ENCODE measurements around the gene INO80B. TPM values are rescaled to one million over a fixed set of nuclear protein-coding genes. Genes with fewer than 3 reads are reported as not detected.

Gene INO80B
- polyA plus RNA-seq, 1 of the 3 experiments (the other 2 are of a cell fraction), result 41.7 TPM

- H3K9me2 ChIP-seq, result no peaks in the 10 kb centered on the region
- no peak overlapping the region for H3K27ac ChIP-seq (ENCODE audit: low read depth in 2 of 2, low read length in 1 of 2)
- H3F3A ChIP-seq (replicated peaks; ENCODE audit: insufficient read depth), result peaks cover 4% of the 10 kb centered on the region
- H3K4me1 ChIP-seq (ENCODE audit: control insufficient read depth in 1 of 2, insufficient read depth in 2 of 2, low read depth in 1 of 2, low read length in 1 of 2), result peaks cover 0 to 9% of the 10 kb centered on the region in 2 experiments; a peak in 1 of 4 replicates
- H4K20me1 ChIP-seq (ENCODE audit: insufficient read depth), result no peaks in the 10 kb centered on the region
- no peaks in the 10 kb centered on the region for H3K79me2 ChIP-seq (ENCODE audit: insufficient read depth)
- WGBS (ENCODE audit: low lambda C conversion rate), result 76% methylated on average over 3 of the region's 3 CpGs
- H2AFZ ChIP-seq (ENCODE audit: low read depth), result no peak overlapping the region
- H3K9me3 ChIP-seq, result no peaks in the 10 kb centered on the region
- peaks cover 13 to 57% of the 10 kb centered on the region in 2 experiments for H3K36me3 ChIP-seq (replicated peaks in 1 of 2; ENCODE audit: control insufficient read depth in 1 of 2, insufficient read depth in 2 of 2, low read length in 1 of 2)
- no peak for DNase-seq
- TF ChIP-seq EZH2phosphoT487 (IDR thresholded peaks at IDR 0.05; ENCODE audit: borderline replicate concordance, low read depth), result no peak
- TF ChIP-seq ELF1 (IDR thresholded peaks at IDR 0.05), result no peak
- no peak for TF ChIP-seq USF2 (IDR thresholded peaks at IDR 0.05; ENCODE audit: borderline replicate concordance, low read depth, low read length)
- TF ChIP-seq RXRA (IDR thresholded peaks at IDR 0.05; ENCODE audit: borderline replicate concordance, low read depth), result no peak
- no peak for TF ChIP-seq PBX3 (IDR thresholded peaks at IDR 0.05)
- no peak for TF ChIP-seq NFIC (IDR thresholded peaks at IDR 0.05; ENCODE audit: borderline replicate concordance)
- no peak for TF ChIP-seq RFX5 (IDR thresholded peaks at IDR 0.05; ENCODE audit: low read length)
- no peak for TF ChIP-seq USF1 (IDR thresholded peaks at IDR 0.05; ENCODE audit: borderline replicate concordance, low read depth)
- no peak for TF ChIP-seq FOSL2 (IDR thresholded peaks at IDR 0.05; ENCODE audit: borderline replicate concordance, low read depth)
- TF ChIP-seq MEF2A (IDR thresholded peaks at IDR 0.05; ENCODE audit: borderline replicate concordance, low read depth), result no peak
- no peak for TF ChIP-seq ZBTB33 (IDR thresholded peaks at IDR 0.05; ENCODE audit: borderline replicate concordance, low read depth)
- TF ChIP-seq RAD21 (IDR thresholded peaks at IDR 0.05; ENCODE audit: low read length), result no peak
- TF ChIP-seq GATA2 (CRISPR knock-in tag; IDR thresholded peaks at IDR 0.05), result no peak
- no peak for TF ChIP-seq SMC3 (IDR thresholded peaks at IDR 0.05; ENCODE audit: low read depth, low read length)
- no peak for TF ChIP-seq REST (IDR thresholded peaks at IDR 0.05; ENCODE audit: low read depth, low read length)
- no peak for TF ChIP-seq NRF1 (IDR thresholded peaks at IDR 0.05; ENCODE audit: low read depth, low read length)
- no peak for TF ChIP-seq SIN3A (IDR thresholded peaks at IDR 0.05; ENCODE audit: borderline replicate concordance, low read depth, low read length)
- no peak for TF ChIP-seq TCF12 (IDR thresholded peaks at IDR 0.05)
- H3K27me3 ChIP-seq (ENCODE audit: insufficient read depth), result no peaks in the 10 kb centered on the region
- no peak overlapping the region for H3K4me2 ChIP-seq
- H3K4me3 ChIP-seq (ENCODE audit: low read depth in 2 of 2, low read length in 1 of 2), result no peak overlapping the region
- ChIA-PET CTCF (interaction anchor here (1.9 kb wide), 1 partner anchor 93 kb away, joined by 4 read pairs; no protein-coding TSS in a partner anchor), POLR2A (interaction anchor here (2.7 kb wide), 1 partner anchor 12 kb away, joined by 15 read pairs; no protein-coding TSS in a partner anchor)
- no peak overlapping the region for H3K9ac ChIP-seq
Observed at GRCh38 chr2:74427551-74427950, 27.3 kb upstream of the INO80B start.
